H1 (cell line): ENCODE data around the gene DDIAS. TPM values are rescaled to one million over a fixed set of nuclear protein-coding genes. Genes with fewer than 3 reads are reported as not detected.

Source experiments
- CTCF ChIP-seq, 3 experiments: IDR thresholded peaks; 1 replicate in 2 of 3; 2 replicates in 1 of 3; pipeline versions ENCODE4 v1.5.1 to v1.6.1; 2011; ENCODE audit warnings: low read length in 3 of 3, mild to moderate bottlenecking in 3 of 3, inconsistent platforms in 2 of 3, low read depth in 1 of 3, moderate library complexity in 1 of 3; ENCODE audit not compliant: insufficient read depth in 1 of 3; ENCODE audit errors: control extremely low read depth in 1 of 3
- PHF8 ChIP-seq: fragments of 200-600 bp; sonication (generic); conservative IDR thresholded peaks from 2 replicates; pipeline ENCODE4 v1.7.1; 2012; ENCODE audit warnings: low read depth, mild to moderate bottlenecking, inconsistent platforms, low read length, moderate library complexity
- RNF2 ChIP-seq: fragments of 200-900, 300-1000 bp; sonication (generic); IDR thresholded peaks from 2 replicates; pipeline ENCODE4 v1.7.1; 2016; ENCODE audit warnings: borderline replicate concordance, low read depth, mild to moderate bottlenecking, antibody characterized with exemption, low read length; ENCODE audit not compliant: poor library complexity, severe bottlenecking; ENCODE audit errors: missing control alignments
- SAP30 ChIP-seq: fragments of 300-600 bp; sonication (generic); IDR thresholded peaks from 2 replicates; pipeline ENCODE4 v1.7.1; 2012; ENCODE audit warnings: low read length, moderate library complexity, mild to moderate bottlenecking, inconsistent platforms; ENCODE audit not compliant: insufficient read depth, insufficient replicate concordance
- TAF7 ChIP-seq: optimal IDR thresholded peaks from 2 replicates; pipeline ENCODE3; 2011; ENCODE audit warnings: low read depth, mild to moderate bottlenecking, inconsistent platforms, low read length, moderate library complexity, borderline replicate concordance
- polyA plus RNA-seq, 7 experiments: library from polyadenylated mRNA; depleted of rRNA in 3 of 7; stranded (reverse) in 5 of 7; unstranded in 2 of 7; fragments of >200 nt in 5 of 7; fragments of 200-250 nt in 2 of 7; gene quantifications; 1 replicate in 5 of 7; 2 replicates in 1 of 7; 4 replicates in 1 of 7; pipeline versions ENCODE4 v1.2.1 to v1.2.3, GENCODE V29; 2011 to 2013; ENCODE audit warnings: missing spikeins in 2 of 7, mixed read lengths in 2 of 7
- total RNA-seq: library from RNA; stranded (reverse); fragmentation: NEBNext Ultra II Directional; extraction: Animal tissue kit (Norgen Biotek cat#: 25700); gene quantifications from 2 replicates; pipeline ENCODE4 v1.2.1, GENCODE V29; 2021

The DDIAS gene
- total and polyA plus RNA-seq, 2 of the 8 experiments (the other 6 are each of a cell fraction or from before 2014, with no cell fraction given) = 11.6 to 25.7 TPM

- TF ChIP-seq SAP30 (no peak), PHF8 (no peak), CTCF (IDR thresholded peaks at IDR 0.05; ENCODE audit: control extremely low read depth in 1 of 3, insufficient read depth in 1 of 3, low read depth in 1 of 3, low read length in 3 of 3) (no peak), RNF2 (no peak), TAF7 (no peak)
- TF ChIP-seq, all 59 proteins: peak for 0
These were observed 73.3 kb downstream of the DDIAS start (continued) for GRCh38 chr11:82974851-82975250.
